HG03565 (cell line): ENCODE measurements around the gene ACP4.
"Not testable (repeated sequence)": the region's sequence is repeated elsewhere in the genome, so short reads cannot be mapped to it uniquely, and the experiment has no call there.

ENCODE experiments used
- ATAC-seq: cut with Tn5 transposase; IDR thresholded peaks from one replicate; pipeline ENCODE4 v1.9.1; 2021; ENCODE audit warnings: mild to moderate bottlenecking, moderate library complexity; ENCODE audit not compliant: unreplicated experiment

ACP4 gene, protein sequence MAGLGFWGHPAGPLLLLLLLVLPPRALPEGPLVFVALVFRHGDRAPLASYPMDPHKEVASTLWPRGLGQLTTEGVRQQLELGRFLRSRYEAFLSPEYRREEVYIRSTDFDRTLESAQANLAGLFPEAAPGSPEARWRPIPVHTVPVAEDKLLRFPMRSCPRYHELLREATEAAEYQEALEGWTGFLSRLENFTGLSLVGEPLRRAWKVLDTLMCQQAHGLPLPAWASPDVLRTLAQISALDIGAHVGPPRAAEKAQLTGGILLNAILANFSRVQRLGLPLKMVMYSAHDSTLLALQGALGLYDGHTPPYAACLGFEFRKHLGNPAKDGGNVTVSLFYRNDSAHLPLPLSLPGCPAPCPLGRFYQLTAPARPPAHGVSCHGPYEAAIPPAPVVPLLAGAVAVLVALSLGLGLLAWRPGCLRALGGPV

DNA sequence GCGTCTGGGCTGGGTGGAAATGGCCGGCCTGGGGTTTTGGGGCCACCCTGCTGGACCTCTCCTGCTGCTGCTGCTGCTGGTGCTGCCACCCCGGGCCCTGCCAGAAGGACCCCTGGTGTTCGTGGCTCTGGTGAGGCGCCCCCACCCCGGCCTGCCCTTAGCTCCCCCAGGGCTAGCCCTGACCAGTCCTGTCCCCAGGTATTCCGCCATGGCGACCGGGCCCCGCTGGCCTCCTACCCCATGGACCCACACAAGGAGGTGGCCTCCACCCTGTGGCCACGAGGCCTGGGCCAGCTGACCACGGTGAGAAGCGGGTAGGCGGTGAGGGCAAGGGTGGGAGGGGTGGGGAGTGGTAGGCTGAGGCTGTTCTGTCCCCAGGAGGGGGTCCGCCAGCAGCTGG lies at the start of gene ACP4:
Gene ACP4, plus strand, starts transcription at position 20 of the 400 bp plus-strand sequence. Its CDS starts 0 bp downstream, at position 20.
- ATAC-seq, result no peak

GRCh38 chr19:50741179-50741933 lies 48.9 kb upstream of the ACP4 start:
- no peak for ATAC-seq

DNA sequence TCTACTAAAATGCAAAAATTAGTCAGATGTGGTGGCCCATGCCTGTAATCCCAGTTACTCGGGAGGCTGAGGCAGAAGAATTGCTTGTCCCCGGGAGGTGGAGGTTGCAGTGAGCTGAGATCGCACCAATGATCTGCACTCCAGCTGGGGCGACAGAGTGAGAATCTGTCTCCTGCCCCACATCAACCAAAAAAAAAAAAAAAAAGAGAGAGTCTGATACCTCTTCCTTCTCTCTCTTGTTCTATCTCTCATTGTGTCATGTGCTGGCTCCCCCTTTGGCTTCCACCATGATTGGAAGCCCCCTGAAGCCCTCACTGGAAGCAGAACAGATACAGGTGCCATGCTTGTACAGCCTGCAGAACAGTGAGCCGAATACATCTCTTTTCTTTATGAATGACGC lies 46.7 kb upstream of the ACP4 start:
- ATAC-seq, result no peak

DNA sequence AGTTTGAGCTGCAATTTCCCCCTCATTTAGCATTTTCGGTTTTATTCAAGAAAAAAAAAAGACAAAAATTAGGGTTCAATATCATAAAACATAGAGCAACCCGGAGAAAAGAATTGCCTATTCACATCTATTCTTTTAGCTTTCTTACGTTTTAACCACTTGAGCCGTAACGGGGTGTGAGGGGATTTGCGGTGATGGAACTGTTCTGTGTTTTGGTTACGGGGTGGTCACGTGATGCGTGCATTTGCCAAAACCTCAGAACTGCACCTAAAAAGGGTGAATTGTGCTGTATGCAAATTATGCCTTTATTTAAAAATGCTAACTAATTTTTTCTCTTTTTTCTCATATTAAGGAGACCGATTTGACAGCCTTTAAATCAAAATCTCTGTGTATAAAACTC lies 45.0 kb upstream of the ACP4 start:
- ATAC-seq, result no peak

DNA sequence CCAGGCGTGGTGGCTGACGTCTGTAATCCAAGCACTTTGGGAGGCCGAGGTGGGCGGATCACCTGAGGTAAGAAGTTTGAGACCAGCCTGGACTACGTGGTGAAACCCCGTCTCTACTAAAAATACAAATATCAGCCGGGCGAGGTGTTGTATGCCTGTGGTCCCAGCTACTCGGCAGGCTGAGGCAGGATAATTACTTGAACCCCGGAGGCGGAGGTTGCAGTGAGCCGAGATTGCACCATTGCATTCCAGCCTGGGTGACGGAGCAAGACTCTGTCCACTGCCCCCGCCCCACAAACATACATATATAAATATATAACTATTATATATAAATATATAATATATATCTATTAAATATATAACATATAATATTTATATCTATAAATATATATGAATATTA lies 43.1 kb upstream of the ACP4 start:
- ATAC-seq, result not testable (repeated sequence)

DNA sequence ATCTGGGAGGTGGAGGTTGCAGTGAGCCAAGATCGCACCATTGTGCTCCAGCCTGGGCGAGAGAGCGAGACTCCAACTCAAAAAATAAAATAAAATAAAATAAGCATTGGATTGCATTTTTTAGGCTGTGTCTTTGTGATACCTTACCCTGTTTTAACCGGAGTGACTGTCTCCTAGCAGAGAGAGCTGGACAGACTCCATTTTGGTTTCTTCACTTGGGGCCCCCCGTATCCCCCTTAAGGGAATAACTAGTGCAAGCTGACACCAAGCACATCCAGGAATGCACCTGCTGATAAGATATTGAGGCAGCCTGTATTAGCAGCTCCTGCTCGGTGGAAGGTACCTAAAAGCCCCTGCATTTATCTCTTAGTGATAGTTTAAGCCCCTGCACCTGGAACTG lies 40.7 kb upstream of the ACP4 start:
- ATAC-seq, result no peak

GRCh38 chr19:50750010-50750409 lies 40.2 kb upstream of the ACP4 start:
- no peak for ATAC-seq

GRCh38 chr19:50753879-50754278 lies 36.3 kb upstream of the ACP4 start:
- ATAC-seq, result no peak

DNA sequence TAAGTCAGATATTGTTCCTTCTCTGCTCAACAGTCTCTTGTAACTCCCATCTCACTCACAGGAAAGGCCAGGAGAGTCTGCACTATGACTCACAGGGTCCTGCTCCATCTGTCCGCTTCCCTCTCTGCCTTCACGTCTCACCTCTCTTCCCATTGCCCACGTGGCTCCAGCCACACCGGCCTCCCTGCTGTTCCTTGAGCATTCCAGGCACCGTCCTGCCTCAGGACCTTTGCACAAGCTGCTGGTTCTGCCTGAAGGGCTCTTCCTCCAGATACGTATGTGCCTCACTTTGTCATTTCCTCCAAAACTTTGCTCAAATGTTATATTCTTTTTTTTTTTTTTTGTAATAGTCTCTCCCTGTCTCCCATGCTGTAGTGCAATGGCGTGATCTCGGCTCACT lies 34.0 kb upstream of the ACP4 start:
- ATAC-seq, result not testable (repeated sequence)

DNA sequence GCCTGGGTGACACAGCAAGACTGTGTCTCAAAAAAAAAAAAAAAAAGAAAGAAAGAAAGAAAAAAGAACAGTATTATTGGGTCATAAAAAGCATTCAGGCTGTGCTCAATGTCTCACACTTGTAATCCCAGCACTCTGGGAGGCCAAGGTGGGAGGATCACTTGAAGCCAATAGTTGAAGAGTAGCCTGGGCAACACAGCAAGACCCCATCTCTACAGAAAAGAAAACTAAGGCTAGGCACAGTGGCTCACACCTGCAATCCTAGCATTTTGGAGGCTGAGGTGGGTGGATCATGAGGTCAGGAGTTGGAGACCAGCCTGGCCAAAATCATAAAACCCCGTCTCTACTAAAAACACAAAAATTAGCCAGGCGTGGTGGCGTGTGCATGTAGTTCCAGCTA lies 32.6 kb upstream of the ACP4 start:
- not testable (repeated sequence) for ATAC-seq

DNA sequence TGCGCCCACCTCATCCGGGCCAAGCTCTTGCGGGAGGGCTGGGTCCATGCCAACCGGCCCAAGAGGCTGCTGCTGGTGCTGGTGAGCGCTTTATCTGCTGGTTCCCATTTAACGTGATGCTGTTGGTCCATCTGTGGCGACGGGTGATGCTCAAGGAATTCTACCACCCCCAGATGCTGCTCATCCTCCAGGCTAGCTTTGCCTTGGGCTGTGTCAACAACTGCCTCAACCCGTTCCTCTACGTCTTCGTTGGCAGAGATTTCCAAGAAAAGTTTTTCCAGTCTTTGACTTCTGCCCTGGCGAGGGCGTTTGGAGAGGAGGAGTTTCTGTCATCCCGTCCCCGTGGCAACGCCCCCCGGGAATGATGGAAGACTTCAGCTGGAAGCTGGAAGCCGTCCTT lies 31.1 kb upstream of the ACP4 start:
- not testable (repeated sequence) for ATAC-seq

GRCh38 chr19:50759886-50760285 lies 30.3 kb upstream of the ACP4 start:
- no peak for ATAC-seq

DNA sequence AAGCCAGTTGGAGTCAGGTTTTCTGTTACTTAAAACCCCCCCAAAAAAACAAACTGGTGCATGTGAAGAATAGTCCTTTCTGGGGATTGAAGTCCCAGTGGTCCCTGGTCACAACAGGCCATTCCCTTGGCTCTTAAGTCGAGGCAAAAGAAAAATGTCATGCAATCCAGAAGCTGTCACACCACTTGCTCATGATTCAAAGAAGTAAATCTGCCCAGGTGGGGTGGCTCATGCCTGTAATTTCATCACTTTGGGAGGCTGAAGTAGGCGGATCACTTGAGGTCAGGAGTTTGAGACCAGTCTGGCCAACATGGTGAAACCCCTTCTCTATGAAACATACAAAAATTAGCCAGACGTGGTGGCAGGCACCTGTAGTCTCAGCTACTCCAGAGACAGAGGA lies 28.7 kb upstream of the ACP4 start:
- ATAC-seq, result not testable (repeated sequence)

- ATAC-seq, result not testable (repeated sequence)
Observed at GRCh38 chr19:50763521-50763920, 26.7 kb upstream of the ACP4 start.

GRCh38 chr19:50764409-50764808 lies 25.8 kb upstream of the ACP4 start:
- no peak for ATAC-seq

DNA sequence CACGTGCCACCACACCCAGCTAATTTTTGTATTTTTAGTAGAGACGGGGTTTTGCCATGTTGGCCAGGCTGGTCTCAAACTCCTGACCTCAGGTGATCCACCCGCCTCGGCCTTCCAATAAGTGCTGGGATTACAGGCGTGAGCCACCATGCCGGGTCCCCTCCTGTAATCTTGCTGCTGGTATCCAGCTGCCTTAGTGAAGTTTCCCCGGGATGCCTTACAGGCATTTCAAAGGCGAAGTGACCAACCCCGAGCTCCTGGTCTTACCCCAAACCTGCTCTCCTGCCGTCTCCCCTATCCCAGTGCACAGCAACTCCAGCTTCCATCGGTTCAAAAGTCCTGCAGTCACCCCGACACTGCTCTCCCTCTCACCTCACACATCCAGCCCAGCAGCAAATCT lies 23.5 kb upstream of the ACP4 start:
- not testable (repeated sequence) for ATAC-seq

- ATAC-seq, result not testable (repeated sequence)
Observed at GRCh38 chr19:50767263-50767662, 23.0 kb upstream of the ACP4 start.

GRCh38 chr19:50768277-50768676 lies 21.9 kb upstream of the ACP4 start:
- ATAC-seq, result no peak

- not testable (repeated sequence) for ATAC-seq
Observed at GRCh38 chr19:50770164-50770563, 20.1 kb upstream of the ACP4 start, which contains the start of gene GPR32. GPR32 (plus strand) TSS chr19:50770464; CDS start chr19:50770601, 137 bp downstream.

DNA sequence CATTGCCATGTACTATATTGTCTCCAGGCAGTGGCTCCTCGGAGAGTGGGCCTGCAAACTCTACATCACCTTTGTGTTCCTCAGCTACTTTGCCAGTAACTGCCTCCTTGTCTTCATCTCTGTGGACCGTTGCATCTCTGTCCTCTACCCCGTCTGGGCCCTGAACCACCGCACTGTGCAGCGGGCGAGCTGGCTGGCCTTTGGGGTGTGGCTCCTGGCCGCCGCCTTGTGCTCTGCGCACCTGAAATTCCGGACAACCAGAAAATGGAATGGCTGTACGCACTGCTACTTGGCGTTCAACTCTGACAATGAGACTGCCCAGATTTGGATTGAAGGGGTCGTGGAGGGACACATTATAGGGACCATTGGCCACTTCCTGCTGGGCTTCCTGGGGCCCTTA lies 19.3 kb upstream of the ACP4 start:
- ATAC-seq, result no peak

GRCh38 chr19:50772476-50772875 lies 17.7 kb upstream of the ACP4 start:
- ATAC-seq, result no peak

GRCh38 chr19:50772912-50773311 lies 17.3 kb upstream of the ACP4 start:
- not testable (repeated sequence) for ATAC-seq
